AG04449 (cell line): Measurements from ENCODE around the gene LGALS3.

ENCODE experiments used
- CTCF ChIA-PET: fragments of 350-600 bp; formaldehyde crosslinking; extraction: SDS; loops from one replicate; lab custom pipeline; 2021; ENCODE audit warnings: antibody characterized with exemption; lab: Yijun Ruan, JAX
- POLR2A ChIA-PET: fragments of 400-600, 350-600 bp; formaldehyde crosslinking; extraction: SDS; loops from one replicate; lab custom pipeline; 2020; ENCODE audit warnings: antibody characterized with exemption, inconsistent platforms; lab: Yijun Ruan, JAX
- DNase-seq: peaks from one replicate; pipeline ENCODE4 v3.0.0-alpha.2; 2010; ENCODE audit warnings: low read depth, low spot score
- H3K4me3 ChIP-seq: 2 replicates; pipeline ENCODE4 v1.5.1; 2011; ENCODE audit warnings: low read depth, mild to moderate bottlenecking, control low read depth, low read length
- CTCF ChIP-seq: IDR thresholded peaks from one replicate; pipeline ENCODE4 v1.5.1; 2011; ENCODE audit warnings: mild to moderate bottlenecking, moderate library complexity, low read length, control low read depth, inconsistent platforms; ENCODE audit not compliant: insufficient read depth; ENCODE audit errors: missing control alignments

The LGALS3 gene

DNA sequence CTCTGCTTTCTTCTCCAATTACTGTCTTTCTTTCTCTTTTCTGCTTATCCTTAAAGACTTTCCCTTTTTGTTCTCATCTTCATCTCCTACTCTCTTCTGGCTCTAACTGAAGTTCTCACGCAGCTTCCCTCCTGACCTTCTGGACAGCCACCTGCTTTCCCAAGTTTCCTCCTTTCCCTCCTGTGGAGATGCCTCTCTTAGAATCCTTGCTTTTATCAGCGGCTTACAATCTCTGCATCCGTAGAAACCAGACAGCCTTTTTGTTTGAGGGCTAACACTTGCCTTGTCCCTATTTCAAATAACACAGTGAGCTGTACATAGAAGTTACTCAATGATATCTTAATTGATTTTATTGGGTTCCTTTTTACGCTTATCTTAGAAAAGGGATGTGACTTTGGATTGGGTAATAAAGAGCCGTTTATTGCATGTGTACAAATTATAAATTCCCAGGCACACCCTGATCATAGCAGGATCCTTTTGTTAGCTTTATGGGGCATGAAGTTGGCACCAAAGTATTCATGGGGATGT is 2.1 kb upstream of the LGALS3 start:
- ChIA-PET CTCF (interaction anchor here (0.7 to 1.2 kb wide), 4 partner anchors 9 to 34 kb away, joined by 3 to 4 read pairs (median 4); no protein-coding TSS in a partner anchor), POLR2A (no interaction called here)
- TF ChIP-seq CTCF, result no peak
- no peak for DNase-seq
- no peak overlapping the region for H3K4me3 ChIP-seq

GRCh38 chr14:55127460-55127951 is 1.5 kb upstream of the LGALS3 start:
- TF ChIP-seq CTCF, result no peak
- ChIA-PET CTCF (interaction anchor here (0.7 to 1.2 kb wide), 4 partner anchors 9 to 34 kb away, joined by 3 to 4 read pairs (median 4); no protein-coding TSS in a partner anchor), POLR2A (interaction anchor here (1.0 kb wide), 1 partner anchor 19 kb away, joined by 3 read pairs; no protein-coding TSS in a partner anchor)
- DNase-seq, result no peak
- no peak overlapping the region for H3K4me3 ChIP-seq

DNA sequence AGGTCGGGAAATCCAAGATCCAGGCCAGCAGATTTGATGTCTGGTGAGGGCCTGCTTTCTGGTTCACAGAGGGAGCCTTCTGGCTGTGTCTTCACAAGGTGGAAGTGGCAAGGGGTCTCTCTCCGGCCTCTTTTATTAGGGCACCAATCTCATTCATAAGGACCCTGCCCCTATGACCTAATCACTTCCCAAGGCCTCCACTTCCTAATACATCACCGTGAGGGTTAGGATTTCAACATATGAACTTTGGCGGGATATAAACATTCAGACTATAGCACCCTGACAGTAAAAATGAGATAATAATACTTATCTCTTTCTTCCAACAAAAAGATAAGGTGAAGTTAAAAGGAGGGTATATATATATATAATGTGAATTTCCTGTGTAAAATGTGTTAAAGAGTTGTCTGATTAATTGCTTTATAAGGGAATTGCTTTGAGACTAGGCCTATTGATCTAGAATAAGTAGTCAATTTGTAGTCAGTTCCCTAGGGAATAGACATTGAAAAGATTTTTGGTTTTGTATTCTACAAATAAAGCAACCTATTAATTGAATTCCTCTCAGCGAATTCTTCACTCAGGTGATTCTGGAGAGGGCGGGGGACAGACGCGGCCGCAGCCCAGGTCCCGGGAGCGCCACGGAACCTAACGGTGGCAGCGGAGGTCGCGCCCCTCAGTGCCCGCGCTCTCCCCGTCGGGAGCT is 516 bp upstream of the LGALS3 start:
- peak overlapping the region; percentile 74 for H3K4me3 ChIP-seq
- no peak for TF ChIP-seq CTCF
- ChIA-PET CTCF (interaction anchor here (1.5 to 2.0 kb wide), 2 partner anchors 31 to 37 kb away, joined by 3 to 4 read pairs; no protein-coding TSS in a partner anchor), POLR2A (interaction anchor here (0.7 to 2.0 kb wide), 5 partner anchors 20 to 106 kb away, joined by 3 to 11 read pairs (median 3); partner anchors contain the start of gene MAPK1IP1L)
- DNase-seq, result no peak

DNA sequence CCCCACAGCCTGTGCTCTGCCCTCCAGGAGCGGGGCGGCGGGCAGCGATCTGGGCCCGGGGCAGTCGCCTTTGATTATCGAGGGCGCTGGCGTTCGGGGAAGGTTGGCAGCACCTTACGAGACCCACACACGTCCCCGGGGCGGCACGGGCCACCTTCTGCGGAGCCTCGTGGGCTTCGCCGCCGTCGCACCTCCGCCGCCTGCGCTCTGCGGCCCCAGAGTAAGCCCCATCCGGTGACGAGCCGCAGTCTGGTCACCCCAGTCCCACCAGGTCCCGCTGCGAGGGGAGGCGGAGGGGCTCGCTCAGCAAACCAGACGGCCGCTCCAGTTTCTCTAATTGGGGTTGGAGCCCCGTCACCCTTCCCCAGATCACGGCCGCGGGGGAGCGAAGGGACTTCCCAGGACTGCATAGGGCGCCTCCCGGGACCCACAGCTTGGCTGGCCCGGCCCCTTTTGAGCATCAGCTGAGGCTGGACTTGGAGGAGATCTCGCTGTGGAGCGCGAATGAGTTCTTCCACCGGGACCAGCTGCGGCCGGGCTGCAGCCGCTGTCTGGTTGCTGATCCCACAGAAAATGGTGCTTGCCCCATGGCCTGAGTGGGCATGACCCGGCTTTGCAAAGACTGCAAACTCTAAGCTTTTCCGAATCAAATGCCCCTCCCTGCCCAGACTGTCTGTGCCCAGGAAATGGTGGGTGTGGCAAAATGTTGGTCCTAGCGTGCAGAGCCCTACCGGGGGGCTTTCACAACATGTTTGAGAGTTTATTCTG is 560 bp downstream of the LGALS3 start:
- TF ChIP-seq CTCF, result no peak
- POLR2A ChIA-PET, result interaction anchor here (0.6 to 2.0 kb wide), 9 partner anchors 8 to 107 kb away, joined by 3 to 11 read pairs (median 3); partner anchors contain the start of gene MAPK1IP1L
- CTCF ChIA-PET, result interaction anchor here (0.6 to 2.8 kb wide), 6 partner anchors 23 to 782 kb away, joined by 3 to 7 read pairs (median 4); partner anchors contain the start of gene MAPK1IP1L
- H3K4me3 ChIP-seq, result peak overlapping the region; percentile 74
- DNase-seq, result no peak

DNA sequence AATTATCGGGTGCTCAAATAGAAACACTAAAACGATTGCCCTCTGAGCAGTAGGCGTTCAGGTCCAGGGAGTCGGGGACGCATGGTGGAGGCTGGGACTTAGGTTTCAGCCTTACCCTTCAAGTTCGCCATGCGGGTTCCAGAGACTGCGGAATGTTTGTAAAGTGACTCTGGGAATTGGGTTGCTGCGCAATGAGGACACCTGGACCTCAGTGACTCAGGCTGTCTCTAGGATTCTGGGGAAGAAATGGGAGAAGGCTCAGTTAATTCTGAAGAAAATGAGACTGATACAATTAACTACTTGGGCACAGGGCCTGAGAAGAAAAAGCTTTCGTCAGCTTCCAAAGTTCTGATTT is 1.1 kb downstream of the LGALS3 start:
- ChIA-PET CTCF (interaction anchor here (0.6 to 2.8 kb wide), 4 partner anchors 22 to 782 kb away, joined by 3 to 7 read pairs (median 4); no protein-coding TSS in a partner anchor), POLR2A (interaction anchor here (0.6 to 2.0 kb wide), 6 partner anchors 8 to 79 kb away, joined by 3 to 11 read pairs (median 3); partner anchors contain the start of gene MAPK1IP1L)
- peak overlapping the region; percentile 74 for H3K4me3 ChIP-seq
- DNase-seq, result no peak
- no peak for TF ChIP-seq CTCF
